ENCODE data around the gene MRPL1. TPM values are rescaled to one million over a fixed set of nuclear protein-coding genes. Genes with fewer than 3 reads are reported as not detected.

The MRPL1 gene
- total RNA-seq, 1 experiment from 2014 or later: 25.7 TPM

- TF ChIP-seq IRF1 (CRISPR knock-in tag; IDR thresholded peaks at IDR 0.05): no peak
These were observed 19.0 kb upstream of the MRPL1 start (continued) for GRCh38 chr4:77843628-77844027.

- H3K9me3 Mint-ChIP-seq: no peaks in the 10 kb centered on the region
- H3K27ac Mint-ChIP-seq: no peak overlapping the region
- H3K4me1 Mint-ChIP-seq: peaks cover 13% of the 10 kb centered on the region
- CTCF ChIA-PET: no interaction called here
- TF ChIP-seq NFATC4 (CRISPR knock-in tag; IDR thresholded peaks at IDR 0.05): no peak
- TF ChIP-seq ZBTB21 (CRISPR knock-in tag; IDR thresholded peaks at IDR 0.05; ENCODE audit: borderline replicate concordance): no peak
- no peak for TF ChIP-seq GTF2I (CRISPR knock-in tag; conservative IDR thresholded peaks at IDR 0.05)
- no peaks in the 10 kb centered on the region for H3K36me3 Mint-ChIP-seq
- no peak for ATAC-seq
- no peak for DNase-seq (ENCODE audit: low spot score)
- H3K27me3 Mint-ChIP-seq (ENCODE audit: low read depth): no peaks in the 10 kb centered on the region
- H3K4me3 Mint-ChIP-seq: no peak overlapping the region
- POLR2A ChIA-PET: no interaction called here
These were observed 18.3 kb upstream of the MRPL1 start for GRCh38 chr4:77844363-77844762.

- CTCF ChIA-PET: no interaction called here
These were observed 17.2 kb upstream of the MRPL1 start for GRCh38 chr4:77845400-77845799.

GRCh38 chr4:77845929-77846328 is 16.7 kb upstream of the MRPL1 start:
- no peak for ATAC-seq
- POLR2A ChIA-PET: no interaction called here
- TF ChIP-seq TEAD1 (CRISPR knock-in tag; IDR thresholded peaks at IDR 0.05) (no peak), NFE2L1 (CRISPR knock-in tag; IDR thresholded peaks at IDR 0.05) (no peak), ATF6 (CRISPR knock-in tag; IDR thresholded peaks at IDR 0.05) (no peak), MAX (CRISPR knock-in tag; IDR thresholded peaks at IDR 0.05) (no peak), HMGA2 (CRISPR knock-in tag; IDR thresholded peaks at IDR 0.05) (no peak), CREM (CRISPR knock-in tag; IDR thresholded peaks at IDR 0.05) (no peak), E2F4 (CRISPR knock-in tag; IDR thresholded peaks at IDR 0.05; ENCODE audit: borderline replicate concordance, low read depth) (no peak), CBFB (CRISPR knock-in tag; IDR thresholded peaks at IDR 0.05; ENCODE audit: low read depth) (no peak), JAZF1 (CRISPR knock-in tag; IDR thresholded peaks at IDR 0.05) (no peak), NFATC4 (CRISPR knock-in tag; IDR thresholded peaks at IDR 0.05) (no peak)

More at GRCh38 chr4:77845400-77845799, 17.2 kb upstream of the MRPL1 start:
- Mint-ChIP-seq H3K4me3 (no peak overlapping the region), H3K27me3 (ENCODE audit: low read depth) (no peaks in the 10 kb centered on the region), H3K36me3 (no peaks in the 10 kb centered on the region), H3K27ac (no peak overlapping the region), H3K4me1 (peaks cover 13% of the 10 kb centered on the region), H3K9me3 (no peaks in the 10 kb centered on the region)
- TF ChIP-seq AR (CRISPR knock-in tag; IDR thresholded peaks at IDR 0.05): no peak
- TF ChIP-seq FOXP1 (CRISPR knock-in tag; IDR thresholded peaks at IDR 0.05; ENCODE audit: borderline replicate concordance): no peak
- no peak for TF ChIP-seq FOXP4 (CRISPR knock-in tag; IDR thresholded peaks at IDR 0.05)
- TF ChIP-seq CREB1 (CRISPR knock-in tag; IDR thresholded peaks at IDR 0.05): no peak
- TF ChIP-seq NR1H2 (CRISPR knock-in tag; IDR thresholded peaks at IDR 0.05): no peak
- no peak for TF ChIP-seq CBFB (CRISPR knock-in tag; IDR thresholded peaks at IDR 0.05; ENCODE audit: low read depth)
- no peak for TF ChIP-seq CREM (CRISPR knock-in tag; IDR thresholded peaks at IDR 0.05)
- no peak for TF ChIP-seq FOXJ3 (CRISPR knock-in tag; IDR thresholded peaks at IDR 0.05; ENCODE audit: borderline replicate concordance)
- no peak for TF ChIP-seq ZNF232 (CRISPR knock-in tag; IDR thresholded peaks at IDR 0.05)
- DNase-seq (ENCODE audit: low spot score) (no peak), ATAC-seq (no peak)
- POLR2A ChIA-PET: no interaction called here

More at GRCh38 chr4:77845929-77846328, 16.7 kb upstream of the MRPL1 start:
- no peak overlapping the region for H3K4me3 Mint-ChIP-seq
- H3K4me1 Mint-ChIP-seq: peaks cover 13% of the 10 kb centered on the region
- no peaks in the 10 kb centered on the region for H3K9me3 Mint-ChIP-seq
- H3K27ac Mint-ChIP-seq: no peak overlapping the region
- no peaks in the 10 kb centered on the region for H3K36me3 Mint-ChIP-seq
- H3K27me3 Mint-ChIP-seq (ENCODE audit: low read depth): no peaks in the 10 kb centered on the region
- CTCF ChIA-PET: no interaction called here
- DNase-seq (ENCODE audit: low spot score): no peak
